SK-N-SH (cell line): ENCODE measurements around the gene PPP1R16B.

Experiments
- FOSL2 ChIP-seq: IDR thresholded peaks from 2 replicates; pipeline ENCODE4 v1.4.0; 2012; ENCODE audit warnings: low read depth, mild to moderate bottlenecking, moderate library complexity, borderline replicate concordance
- FOXM1 ChIP-seq: IDR thresholded peaks from 2 replicates; pipeline ENCODE4 v1.4.0; 2012; ENCODE audit warnings: low read depth, mild to moderate bottlenecking
- POLR2AphosphoS5 ChIP-seq: IDR thresholded peaks from 2 replicates; pipeline ENCODE4 v1.6.1; 2012; ENCODE audit warnings: low read depth, low read length
- RAD21 ChIP-seq: IDR thresholded peaks from 2 replicates; pipeline ENCODE4 v1.6.1; 2012; ENCODE audit warnings: mild to moderate bottlenecking, low read length
- RFX5 ChIP-seq: IDR thresholded peaks from 2 replicates; pipeline ENCODE4 v1.6.1; 2012; ENCODE audit warnings: mild to moderate bottlenecking, improper control_type of control experiment, low read length
- TEAD4 ChIP-seq: IDR thresholded peaks from 2 replicates; pipeline ENCODE4 v1.4.0; 2012; ENCODE audit warnings: mild to moderate bottlenecking, borderline replicate concordance; ENCODE audit not compliant: insufficient read depth
- TF ChIP-seq, protein P1 (sequence below): fragments of 200-600 bp; sonication (generic); IDR thresholded peaks from 2 replicates; pipeline ENCODE4 v1.6.1; 2017; ENCODE audit warnings: antibody characterized with exemption, mild to moderate bottlenecking, moderate library complexity
- TF ChIP-seq, protein P2 (sequence below): IDR thresholded peaks from 2 replicates; pipeline ENCODE4 v1.4.0; 2012; ENCODE audit warnings: low read depth

DNA sequence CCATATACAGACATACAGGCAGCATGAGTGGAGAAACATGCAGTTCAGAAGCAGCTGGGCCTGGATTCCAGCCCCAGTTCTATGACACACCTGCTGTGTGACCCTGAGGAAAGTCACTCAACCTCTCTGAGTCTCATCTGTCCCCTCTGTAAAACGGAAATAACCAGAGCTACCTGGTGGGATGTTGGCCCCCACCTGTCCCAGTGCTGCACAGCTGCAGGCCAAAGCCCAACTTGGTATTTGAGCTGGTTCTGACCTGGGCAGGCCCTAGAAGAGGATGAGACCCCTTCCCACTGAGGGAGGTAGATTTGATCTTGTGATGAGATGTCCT lies 55.5 kb downstream of the PPP1R16B start:
- TF ChIP-seq, protein P1, sequence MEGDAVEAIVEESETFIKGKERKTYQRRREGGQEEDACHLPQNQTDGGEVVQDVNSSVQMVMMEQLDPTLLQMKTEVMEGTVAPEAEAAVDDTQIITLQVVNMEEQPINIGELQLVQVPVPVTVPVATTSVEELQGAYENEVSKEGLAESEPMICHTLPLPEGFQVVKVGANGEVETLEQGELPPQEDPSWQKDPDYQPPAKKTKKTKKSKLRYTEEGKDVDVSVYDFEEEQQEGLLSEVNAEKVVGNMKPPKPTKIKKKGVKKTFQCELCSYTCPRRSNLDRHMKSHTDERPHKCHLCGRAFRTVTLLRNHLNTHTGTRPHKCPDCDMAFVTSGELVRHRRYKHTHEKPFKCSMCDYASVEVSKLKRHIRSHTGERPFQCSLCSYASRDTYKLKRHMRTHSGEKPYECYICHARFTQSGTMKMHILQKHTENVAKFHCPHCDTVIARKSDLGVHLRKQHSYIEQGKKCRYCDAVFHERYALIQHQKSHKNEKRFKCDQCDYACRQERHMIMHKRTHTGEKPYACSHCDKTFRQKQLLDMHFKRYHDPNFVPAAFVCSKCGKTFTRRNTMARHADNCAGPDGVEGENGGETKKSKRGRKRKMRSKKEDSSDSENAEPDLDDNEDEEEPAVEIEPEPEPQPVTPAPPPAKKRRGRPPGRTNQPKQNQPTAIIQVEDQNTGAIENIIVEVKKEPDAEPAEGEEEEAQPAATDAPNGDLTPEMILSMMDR, result no peak
- TF ChIP-seq, protein P2, sequence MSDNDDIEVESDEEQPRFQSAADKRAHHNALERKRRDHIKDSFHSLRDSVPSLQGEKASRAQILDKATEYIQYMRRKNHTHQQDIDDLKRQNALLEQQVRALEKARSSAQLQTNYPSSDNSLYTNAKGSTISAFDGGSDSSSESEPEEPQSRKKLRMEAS, result no peak
- TF ChIP-seq RAD21, result no peak
- no peak for TF ChIP-seq POLR2AphosphoS5
- TF ChIP-seq FOSL2, result no peak
- TF ChIP-seq TEAD4, result no peak
- TF ChIP-seq FOXM1, result no peak
- TF ChIP-seq RFX5, result no peak
